SW480 (cell line): ENCODE data around the gene DRC1.

Experiments
- DNase-seq: peaks from one replicate; pipeline ENCODE4 v3.0.0-alpha.2; 2016; ENCODE audit warnings: low spot score

Gene DRC1

DNA sequence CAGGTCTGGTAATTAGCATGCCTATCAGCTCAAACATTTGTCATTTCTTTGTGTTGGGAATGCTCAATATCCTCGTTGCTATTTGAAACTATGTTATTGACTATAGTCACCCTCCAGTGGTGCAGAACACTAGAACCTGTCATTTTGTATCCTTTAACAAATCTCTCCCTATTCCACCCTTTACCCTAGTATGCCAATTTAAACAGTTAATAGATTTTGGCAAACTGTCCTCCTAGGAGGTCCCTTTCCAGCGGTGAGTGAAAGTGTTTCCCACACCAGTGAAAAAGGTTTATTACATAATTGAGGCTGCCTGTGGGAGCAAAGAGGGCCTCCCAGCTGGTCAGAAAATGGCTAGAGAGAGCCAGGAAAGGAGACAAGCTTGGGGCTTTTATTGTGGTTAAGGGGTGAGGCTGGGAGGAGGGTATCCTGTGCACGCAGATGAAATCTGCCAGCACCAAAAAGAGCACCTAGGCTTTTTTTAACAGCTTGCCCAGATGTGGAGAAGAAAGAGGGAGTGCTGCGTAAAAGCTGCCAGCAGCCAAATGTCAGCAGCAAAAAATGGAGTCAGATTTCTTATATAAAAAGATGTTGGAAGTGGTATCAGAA, 1.8 kb upstream of the DRC1 start:
- DNase-seq = no peak

DNA sequence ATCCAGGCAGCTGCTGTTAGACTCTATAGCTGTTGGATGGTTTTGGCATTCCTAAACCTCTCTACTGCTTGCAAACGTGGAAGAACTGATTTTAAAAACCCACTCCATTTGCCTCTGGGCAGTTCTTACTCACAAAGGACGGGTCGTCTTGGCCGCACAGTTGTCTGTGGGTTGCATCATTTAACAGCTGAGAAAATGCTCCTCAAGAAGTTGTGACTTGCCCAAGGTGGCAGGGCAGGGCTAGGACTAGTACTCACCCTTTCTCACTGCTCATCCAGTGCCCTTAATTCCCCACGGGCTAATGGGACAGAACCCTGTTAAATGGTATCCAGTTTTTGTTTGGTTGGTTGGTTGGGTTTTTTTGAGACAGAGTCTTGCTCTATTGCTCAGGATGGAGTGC, 997 bp upstream of the DRC1 start:
- no peak for DNase-seq

DNA sequence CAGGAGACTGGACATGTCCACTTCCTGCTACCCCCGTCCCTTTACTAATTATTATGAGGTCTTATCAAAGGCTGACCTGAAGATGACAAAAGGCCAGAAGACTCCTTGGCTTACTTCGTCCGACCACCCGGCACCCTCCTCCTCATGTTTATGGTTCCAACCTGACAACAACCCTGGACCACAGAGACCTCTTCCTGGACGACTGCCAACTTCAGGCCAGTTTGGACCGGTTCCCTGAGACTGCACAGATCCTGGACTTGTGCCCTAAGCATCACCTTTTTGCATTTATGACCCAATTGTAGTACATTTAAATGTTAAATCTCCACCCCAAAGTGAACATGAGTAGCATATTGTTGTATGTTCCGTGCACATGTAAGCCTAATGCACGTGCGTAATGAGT, 5.8 kb downstream of the DRC1 start:
- DNase-seq = no peak

DNA sequence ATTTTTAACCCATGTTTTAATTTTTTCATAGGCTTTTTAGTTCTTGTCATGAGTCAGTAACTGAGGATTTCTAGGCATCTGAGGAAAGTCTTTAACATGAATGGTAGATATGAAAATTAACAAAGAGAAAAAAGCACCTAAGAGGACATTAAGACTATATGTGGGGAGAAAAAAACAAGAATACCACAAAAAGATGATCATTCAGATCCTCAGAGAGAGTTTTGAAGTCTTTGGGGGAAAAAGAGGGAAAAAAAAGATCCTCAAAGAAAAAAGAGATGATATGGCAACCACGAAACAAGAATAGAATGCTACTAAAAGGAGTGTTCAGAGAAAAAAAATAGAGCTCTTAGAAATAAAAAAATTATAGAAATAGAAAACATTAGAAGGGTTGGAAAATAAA, 8.1 kb downstream of the DRC1 start:
- no peak for DNase-seq

DNA sequence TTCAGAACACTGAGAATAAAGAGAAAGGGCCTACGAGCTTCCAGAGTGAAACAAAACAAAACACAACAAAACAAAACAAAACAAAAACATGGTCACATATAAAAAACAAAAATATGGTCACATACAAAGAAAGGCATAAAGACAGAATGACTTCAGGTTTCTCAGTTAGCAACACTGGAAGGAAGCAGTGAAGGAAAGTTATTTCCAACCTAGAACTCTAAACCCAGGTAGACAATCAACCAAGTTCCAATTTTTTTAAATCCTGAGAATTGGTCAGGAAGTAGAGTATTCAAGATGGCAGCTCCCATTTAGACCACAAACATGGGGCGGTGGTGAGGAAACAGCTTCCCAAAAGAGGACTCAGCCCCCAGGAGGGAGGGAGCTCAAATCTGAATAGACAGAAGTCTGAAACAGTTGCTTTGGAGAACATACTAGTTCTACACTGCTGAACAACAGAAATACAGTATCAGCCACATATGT, 9.1 kb downstream of the DRC1 start:
- DNase-seq = no peak

DNA sequence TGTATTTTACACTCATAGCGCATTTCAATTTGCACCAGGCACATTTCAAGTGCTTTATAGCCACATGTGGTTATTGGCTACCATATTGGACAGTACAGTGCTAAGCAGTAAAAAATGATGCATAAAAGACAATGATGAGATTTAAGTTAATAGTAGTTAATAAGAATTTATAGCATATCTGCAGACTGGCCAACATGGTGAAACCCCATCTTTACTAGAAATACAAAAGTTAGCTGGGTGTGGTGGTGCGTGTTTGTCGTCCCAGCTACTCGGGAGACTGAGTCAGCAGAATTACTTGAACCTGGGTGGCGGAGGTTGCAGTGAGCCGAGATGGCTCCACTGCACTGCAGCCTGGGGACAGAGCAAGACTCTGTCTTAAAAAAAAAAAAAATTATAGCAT, 9.7 kb downstream of the DRC1 start:
- DNase-seq = no peak

DNA sequence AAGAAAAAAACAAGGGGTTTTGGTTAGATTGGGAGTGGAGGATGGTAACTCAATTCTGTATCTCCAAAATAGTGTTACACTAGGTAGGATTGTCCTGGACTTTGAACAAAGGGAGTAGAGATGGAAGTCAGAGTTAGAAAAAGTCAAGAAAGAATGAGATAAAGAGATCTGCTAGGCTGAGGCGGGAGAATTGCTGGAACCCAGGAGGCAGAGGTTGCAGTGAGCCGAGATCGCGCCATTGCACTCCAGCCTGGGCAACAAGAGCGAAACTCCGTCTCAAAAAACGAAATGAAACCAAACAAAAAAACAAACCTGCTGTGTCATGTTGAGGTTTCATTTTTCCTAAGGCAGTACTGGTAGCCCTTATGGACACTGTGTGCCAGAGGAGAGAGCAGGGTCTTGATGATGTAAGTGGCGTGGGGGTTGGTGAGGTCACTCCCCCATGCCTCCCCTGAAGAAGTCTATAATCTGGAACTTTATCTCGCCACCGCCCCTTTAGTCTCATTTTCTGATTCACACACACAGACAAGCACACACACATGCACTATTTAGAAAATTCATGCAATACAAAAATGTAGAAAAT, 10.5 kb downstream of the DRC1 start:
- DNase-seq = no peak

DNA sequence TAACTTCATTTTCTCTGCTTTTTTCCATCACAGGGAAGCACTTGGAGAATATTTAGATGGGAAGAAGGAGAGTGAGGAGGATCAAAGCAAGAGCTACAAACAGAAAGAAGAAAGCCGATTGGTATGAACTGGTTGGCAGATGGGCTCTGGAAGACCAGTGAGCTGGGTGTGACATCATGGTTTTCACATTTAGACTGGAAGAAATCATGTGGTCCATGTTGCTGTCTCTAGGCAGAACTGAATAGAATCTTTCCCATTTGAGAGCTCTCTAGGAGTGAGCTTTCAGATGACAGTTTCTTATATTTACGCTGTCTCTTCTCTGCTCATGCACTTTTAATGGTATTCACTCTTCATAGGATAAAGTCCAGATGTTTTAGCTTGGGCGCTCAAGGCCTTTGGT, 12.6 kb downstream of the DRC1 start:
- DNase-seq = no peak

DNA sequence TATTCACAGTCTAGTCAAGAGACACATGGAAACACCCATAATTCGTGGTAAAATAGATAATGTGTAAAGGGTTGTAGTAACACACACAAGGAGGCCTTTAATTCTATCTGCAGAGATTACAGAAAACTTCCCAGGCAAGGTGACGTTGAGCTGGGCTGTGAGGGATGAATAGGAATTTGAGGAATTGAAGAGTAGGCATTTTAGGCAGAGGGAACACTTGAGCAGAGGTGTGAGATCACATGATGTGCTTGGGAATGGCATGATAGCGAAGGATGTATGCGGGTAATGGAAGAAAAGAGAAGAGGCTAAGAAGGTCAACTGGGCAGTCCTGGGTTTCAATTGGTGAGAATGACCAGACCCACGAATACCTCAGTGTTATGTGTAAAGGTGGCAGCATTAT, 20.2 kb downstream of the DRC1 start:
- no peak for DNase-seq

DNA sequence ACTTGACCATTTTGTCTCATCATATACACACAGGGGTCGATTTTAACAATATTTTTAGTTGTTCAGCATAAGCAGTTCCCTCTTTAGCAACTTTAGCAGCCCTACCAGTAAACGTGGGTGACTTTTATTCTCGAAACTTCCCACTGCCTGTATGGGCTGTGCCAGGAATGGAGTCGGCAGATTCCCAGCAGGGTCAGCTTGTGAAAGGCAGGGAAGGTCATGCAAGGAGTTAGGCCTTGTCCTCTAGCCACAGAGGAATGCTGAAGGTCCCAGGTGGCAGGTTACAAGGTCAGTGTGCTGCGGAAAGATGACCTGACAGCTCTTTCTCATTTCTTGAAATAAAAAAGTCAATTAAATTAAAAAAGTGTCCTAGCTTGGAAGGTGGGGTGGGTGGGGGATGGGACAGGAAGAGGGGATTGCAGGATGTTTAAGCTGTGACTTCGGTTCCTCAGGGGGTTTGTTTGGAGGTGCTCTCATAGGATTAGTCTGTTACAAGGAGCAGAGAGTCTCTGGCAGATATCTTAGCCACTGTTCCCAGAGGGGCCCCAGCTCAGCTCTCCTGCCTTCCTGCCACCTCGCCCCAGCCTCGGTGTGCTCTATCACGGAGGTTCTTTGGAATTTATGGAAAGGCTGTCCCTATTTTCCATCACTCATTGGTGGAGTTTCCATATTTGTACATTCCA, 21.4 kb downstream of the DRC1 start:
- no peak for DNase-seq

DNA sequence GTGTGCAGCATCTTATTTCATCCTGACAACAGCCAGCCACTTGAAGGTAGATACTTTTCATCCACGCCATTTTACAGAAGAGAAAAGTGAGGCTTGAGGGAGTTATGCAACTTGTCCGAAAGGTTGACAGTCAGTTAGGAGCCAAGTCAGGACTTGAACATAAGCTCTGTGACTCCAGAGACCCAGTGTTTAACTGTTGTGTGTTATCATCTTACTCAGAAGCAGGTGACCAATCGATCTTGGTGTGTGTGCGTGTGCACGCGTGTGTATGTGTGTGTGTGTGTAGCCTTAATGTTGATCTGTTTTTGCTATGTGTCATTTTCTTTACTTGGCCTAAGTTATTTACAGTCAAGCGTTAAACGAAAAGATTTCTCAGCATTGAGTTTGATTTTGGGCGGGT, 22.0 kb downstream of the DRC1 start:
- DNase-seq = no peak

DNA sequence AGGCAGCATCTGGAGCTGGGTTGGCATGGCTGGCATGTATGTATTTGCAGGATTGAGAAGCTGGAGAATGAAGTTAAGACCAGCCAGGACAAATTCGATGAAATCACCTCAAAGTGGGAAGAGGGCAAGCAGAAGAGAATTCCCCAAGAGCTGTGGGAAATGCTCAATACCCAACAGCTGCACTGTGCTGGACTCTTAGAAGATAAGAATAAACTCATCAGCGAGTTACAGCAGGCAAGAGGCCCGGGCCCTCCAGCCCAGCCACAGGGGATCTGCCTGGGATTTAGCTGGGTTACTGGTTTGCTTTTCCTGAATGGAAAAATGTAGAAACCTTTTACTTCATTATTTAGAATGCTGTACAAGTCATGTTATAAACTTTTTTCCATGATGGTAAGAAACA, 22.5 kb downstream of the DRC1 start:
- no peak for DNase-seq

DNA sequence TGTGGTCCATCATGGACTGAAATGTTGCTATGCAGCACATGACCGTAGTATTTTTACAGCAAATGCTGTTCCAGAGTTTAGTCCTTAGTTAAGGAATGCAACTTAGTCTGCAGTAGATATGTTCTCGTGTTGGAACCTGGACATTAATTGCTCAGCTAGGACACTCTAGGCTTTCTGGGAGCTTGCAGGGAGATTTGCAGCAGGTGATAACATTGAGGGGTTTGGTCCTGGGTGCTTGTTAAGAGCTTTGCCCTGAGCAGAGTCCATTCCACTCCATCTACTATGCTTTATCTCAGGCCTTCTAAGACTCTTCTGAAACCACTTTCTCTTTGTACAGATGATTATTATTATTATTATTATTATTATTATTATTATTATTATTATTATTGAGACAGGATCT, 27.1 kb downstream of the DRC1 start:
- DNase-seq = no peak

DNA sequence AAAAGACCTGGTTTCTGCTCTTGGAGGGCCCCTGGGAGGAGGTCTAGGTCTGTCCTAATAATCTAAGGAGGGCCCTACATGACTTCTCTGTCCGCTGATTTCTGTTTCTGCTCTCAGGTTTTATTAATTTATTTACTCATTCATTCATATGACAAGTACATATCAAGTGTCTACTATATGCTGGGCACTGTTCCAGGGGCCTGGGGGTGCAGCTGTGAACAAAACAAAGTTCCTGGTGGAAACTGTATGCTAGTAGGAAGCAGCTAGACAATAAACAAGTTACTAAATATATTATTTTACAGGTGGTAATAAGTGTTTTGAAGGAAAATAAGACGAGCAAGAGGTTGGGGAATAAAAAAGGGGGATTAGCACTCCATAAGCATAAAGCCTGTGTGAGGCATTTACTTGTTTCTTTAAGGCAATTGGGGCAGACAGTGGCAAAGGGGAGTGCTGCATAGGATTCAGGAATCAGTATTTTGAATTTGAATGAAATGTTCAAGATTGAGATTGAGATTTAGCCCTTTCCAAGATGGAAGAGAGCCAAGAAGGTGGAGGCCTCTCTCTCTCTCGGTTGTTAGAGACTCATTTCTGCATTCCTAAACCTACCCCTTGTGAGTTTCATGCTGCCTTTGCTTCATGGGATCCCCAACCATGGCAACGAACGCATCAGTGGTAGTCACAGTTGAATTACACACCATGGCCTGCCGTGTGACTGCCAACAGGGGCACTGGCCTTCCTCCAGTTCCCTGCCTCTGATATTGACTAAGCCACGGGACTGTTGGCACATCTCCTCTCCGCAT, 28.3 kb downstream of the DRC1 start:
- DNase-seq = no peak

DNA sequence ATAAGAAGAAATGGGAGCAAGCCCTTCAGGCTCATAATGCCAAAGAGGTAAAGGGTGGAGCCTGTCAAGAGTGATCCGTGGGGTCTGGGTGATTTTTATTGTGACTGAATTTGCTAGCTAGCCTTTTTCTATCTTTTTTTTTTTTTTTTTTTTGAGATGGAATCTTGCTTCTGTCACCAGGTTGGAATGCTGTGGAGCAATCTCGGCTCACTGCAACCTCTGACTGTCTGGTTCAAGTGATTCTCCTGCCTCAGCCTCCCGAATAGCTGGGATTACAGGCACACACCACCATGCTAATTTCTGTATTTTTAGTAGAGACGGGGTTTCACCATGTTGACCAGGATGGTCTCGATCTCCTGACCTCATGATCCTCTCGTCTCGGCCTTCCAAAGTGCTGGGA, 29.1 kb downstream of the DRC1 start:
- no peak for DNase-seq

DNA sequence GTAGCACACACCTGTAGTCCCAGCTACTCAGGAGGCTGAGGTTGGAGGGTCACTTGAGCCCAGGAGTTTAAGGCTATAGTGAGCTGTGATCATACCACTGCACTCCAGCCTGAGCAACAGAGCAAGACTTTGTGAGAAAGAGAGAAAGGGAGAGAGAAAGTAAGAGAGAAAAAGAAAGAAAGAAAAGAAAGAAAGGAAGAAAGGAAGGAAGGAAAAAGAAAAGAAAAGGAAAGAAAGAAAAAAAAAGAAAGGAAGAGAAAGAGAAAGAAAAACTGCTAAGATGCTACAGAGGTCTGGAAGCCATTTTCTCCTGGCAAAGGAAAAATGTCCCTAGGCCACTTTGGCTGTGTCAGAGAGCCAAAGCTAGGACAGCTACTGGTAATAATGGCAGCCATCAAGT, 30.6 kb downstream of the DRC1 start:
- no peak for DNase-seq

DNA sequence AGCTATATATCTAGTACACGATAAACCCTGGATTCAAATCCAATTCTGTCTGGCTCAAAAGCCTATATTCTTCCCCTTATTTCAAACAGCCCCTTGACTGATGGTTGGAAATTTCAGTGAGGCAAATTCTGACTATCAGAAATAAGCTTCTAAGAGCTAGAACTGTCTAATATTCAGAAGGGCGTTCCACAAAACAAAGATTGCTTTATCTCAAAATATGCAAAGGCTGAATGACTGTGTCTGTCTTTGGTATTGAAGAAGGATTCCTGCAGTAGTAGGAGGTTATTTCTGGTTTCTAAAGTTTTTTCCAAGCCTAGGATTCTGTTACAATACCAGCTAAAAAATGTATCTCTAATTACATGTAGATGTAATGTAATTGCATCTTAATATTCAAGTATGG, 31.1 kb downstream of the DRC1 start:
- no peak for DNase-seq

DNA sequence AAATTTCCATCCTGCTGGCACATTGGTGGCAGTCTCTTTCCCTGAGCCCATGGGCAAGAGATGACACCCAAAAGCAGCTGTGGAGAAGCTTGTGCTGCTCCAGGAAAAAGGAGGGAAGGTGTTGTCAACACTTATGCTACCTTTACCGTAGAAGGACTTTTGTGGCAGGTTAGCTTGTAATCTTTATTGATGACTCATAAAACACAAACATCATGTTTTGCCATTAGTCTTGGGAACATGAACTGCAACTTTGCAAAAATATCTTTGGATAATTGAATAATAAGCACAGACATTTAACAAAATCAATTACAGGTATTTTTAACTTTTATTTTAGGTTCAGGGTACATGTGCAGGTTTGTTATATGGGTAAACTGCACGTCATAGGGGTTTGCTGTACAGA, 33.4 kb downstream of the DRC1 start:
- DNase-seq = no peak

DNA sequence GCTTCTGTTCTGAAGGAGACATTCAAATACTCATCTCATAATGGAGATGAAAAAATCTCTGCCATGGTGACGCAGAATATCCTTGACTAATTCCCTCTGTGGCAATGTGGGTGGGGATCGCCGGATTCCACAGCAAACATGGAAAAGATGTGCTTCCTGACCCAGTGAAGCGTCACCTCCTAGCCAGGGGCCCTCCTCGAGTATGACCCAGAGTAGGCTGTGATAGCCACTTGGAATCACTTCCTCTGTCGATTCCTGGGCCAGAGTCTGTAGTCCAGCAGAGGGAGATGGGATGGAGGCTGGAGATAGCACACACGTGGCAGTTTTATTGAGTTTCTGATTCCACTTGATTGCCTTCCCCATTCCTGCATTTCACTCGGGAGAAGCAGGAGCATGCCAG, 36.8 kb downstream of the DRC1 start:
- DNase-seq = no peak

DNA sequence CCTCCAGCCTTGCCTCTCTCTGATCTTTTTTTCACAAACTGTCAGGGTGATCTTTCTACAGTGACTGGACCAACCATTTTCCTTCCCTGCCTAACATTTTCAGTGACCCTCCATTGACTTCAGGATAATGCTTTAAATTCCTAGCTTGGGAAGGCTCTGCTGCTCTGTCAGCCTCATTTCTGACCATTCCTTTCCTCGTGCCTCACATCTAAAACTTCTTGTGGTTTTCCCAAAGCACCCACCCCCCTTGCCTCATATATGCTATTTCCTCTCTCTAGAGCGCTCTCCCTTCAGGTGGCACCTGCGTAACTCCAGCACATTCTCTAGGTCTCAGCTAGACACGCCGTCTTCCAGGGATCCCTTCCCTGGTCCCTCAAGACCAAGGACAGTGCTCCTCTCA, 37.2 kb downstream of the DRC1 start:
- DNase-seq = no peak

DNA sequence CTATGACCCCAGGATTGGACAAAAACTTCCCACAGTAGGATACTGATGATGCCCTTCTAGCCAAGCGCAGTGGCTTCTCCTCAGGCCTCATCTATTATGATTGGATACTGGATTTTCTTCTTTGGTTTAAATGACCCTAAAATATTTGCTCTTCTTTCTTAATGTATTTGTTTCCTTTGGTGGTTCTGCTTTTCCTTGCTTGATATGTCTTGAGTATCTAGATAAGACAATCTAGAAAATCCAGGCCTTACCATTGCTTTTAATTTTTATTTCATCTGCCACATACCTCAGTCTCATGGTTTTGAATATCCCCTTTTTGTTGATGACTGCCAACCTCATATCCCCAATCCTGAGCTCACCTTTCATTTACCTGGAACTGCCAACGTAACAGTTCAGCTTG, 40.6 kb downstream of the DRC1 start:
- DNase-seq = no peak

DNA sequence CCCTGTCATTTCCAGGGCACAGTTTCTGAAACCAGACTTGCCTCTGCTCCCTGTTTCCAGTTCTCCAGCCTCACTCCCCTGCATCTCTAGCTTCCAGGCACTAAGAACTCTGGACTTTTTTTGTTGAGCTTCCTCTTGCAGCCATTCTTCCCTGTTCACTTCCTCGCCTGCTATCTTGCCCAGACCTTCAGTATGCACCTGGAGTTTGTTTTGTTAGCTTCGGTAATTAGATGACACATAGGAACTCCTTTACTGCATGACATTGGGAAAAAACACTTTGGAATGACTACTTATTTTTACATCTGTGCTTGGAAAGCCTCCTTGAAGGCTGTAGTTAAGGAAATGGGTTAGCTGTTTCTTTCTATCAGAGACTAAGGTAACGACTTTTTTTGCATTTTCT, 41.0 kb downstream of the DRC1 start:
- no peak for DNase-seq

DNA sequence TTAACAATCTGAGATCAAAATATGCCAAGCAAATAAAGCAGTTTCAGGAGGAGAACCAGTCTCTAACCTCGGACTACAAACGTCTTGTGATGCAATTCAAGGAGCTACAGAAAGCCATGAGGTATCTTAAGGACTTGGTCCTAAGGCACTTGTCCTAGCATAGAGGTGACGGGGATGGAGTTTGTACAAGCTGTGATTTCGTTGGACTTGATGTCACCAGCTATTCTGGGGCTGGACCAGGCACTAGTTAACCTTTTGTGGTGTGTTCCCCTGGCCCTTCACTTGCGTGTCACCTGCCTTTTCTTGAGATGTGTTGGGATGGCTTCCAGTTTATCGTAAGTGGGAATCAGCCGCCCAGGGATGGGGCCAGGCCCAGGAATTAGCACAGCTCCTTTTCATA, 42.5 kb downstream of the DRC1 start:
- no peak for DNase-seq
